Ovary (tissue), 9 donors: ENCODE measurements around the gene TMEM37. TPM values are rescaled to one million over a fixed set of nuclear protein-coding genes. Genes with fewer than 3 reads are reported as not detected.

Experiments
- DNase-seq, 5 donors: peaks; one replicate each; pipeline ENCODE4 v3.0.0-alpha.2; 2019 to 2020
- H3K27ac ChIP-seq, 2 donors: fragments of 200-600 bp; one replicate each; pipeline versions ENCODE4 v1.5.1 to v1.8.0; 2019 to 2022
- H3K27me3 ChIP-seq: fragments of 200-600 bp; one replicate; pipeline ENCODE4 v1.8.0; 2022
- H3K36me3 ChIP-seq: fragments of 200-600 bp; sonication (generic); one replicate; pipeline ENCODE4 v1.5.1; 2019
- H3K4me1 ChIP-seq: one replicate; pipeline ENCODE4 v1.8.1; 2013; ENCODE audit warnings: mild to moderate bottlenecking, moderate library complexity; ENCODE audit not compliant: insufficient read depth
- H3K4me3 ChIP-seq: fragments of 200-600 bp; sonication (generic); one replicate; pipeline ENCODE4 v1.5.1; 2017
- H3K9me3 ChIP-seq, 2 donors: fragments of 200-600 bp in 1 of 2; sonication (generic) in 1 of 2; one replicate each; pipeline versions ENCODE4 v1.5.1 to v1.8.1; 2013 to 2019; ENCODE audit warnings: mild to moderate bottlenecking in 1 of 2, moderate library complexity in 1 of 2
- EP300 ChIP-seq: sonication (generic); formaldehyde crosslinking; IDR thresholded peaks from one replicate; pipeline ENCODE4 v1.6.1; 2017; ENCODE audit warnings: antibody characterized with exemption
- POLR2A ChIP-seq: fragments of 450-650 bp; IDR thresholded peaks from one replicate; pipeline ENCODE4 v1.6.1; 2017; ENCODE audit warnings: antibody characterized with exemption, mild to moderate bottlenecking, moderate library complexity
- WGBS, 3 donors: extraction: QIAGEN DNeasy Blood & Tissue Kit in 1 of 3; methylation state at CpG; one replicate each; pipeline versions ENCODE4 v1.1.5 to v1.1.7; 2013 to 2017; 5-methylcytosine and 5-hydroxymethylcytosine counted together
- intact Hi-C, 4 donors: fragments of 100-400 bp; cut with DNase I; formaldehyde crosslinking; loops; one replicate each; pipeline versions ENCODE4 v1.11.0 to v1.15.1; 2022 to 2023
- polyA plus RNA-seq, 2 donors: library from polyadenylated mRNA; stranded (reverse); fragments of 200-250 nt in 1 of 2; fragments of 350-450 nt in 1 of 2; fragmentation: Illumina TruSeq in 1 of 2; extraction: RNeasy Lipid Tissue Mini Kit (QIAGEN cat#74804) in 1 of 2; gene quantifications; one replicate each; pipeline ENCODE4 v1.2.3, GENCODE V29; 2013 to 2014
- total RNA-seq, 7 donors: library from RNA; depleted of rRNA in 2 of 7; stranded (reverse); fragments of >200 nt in 2 of 7; fragmentation: NEBNext Ultra II Directional in 3 of 7; extraction: Animal tissue kit (Norgen Biotek cat#: 25700) in 3 of 7; gene quantifications; one replicate each; pipeline versions ENCODE4 v1.1.0 to v1.2.4, GENCODE V29; 2016 to 2023
- TF ChIP-seq, protein P1 (sequence below), 3 donors: fragments of 450-650 bp in 2 of 3; fragments of 200-600 bp in 1 of 3; IDR thresholded peaks; one replicate each; pipeline versions ENCODE4 v1.5.1 to v1.8.0; 2016 to 2022; ENCODE audit warnings: antibody characterized with exemption in 3 of 3, mild to moderate bottlenecking in 1 of 3
- donor health status: DM: no; HTN: no; CAD: no; lungs with moderate emphysema.
- donor health status: DM: no; HTN: no; CAD: no.
- donor health status: Bipolar disorder and iron deficiency.
- donor health status: DM: yes; HTN: yes; CAD: no.
- donor health status: DM: no; HTN: no; CAD: no.
- donor health status: DM: yes; HTN: yes; CAD: no.

TMEM37 gene
- total and polyA plus RNA-seq, 9 donors, result 9.5 to 32.5 (median 18.1) TPM

DNA sequence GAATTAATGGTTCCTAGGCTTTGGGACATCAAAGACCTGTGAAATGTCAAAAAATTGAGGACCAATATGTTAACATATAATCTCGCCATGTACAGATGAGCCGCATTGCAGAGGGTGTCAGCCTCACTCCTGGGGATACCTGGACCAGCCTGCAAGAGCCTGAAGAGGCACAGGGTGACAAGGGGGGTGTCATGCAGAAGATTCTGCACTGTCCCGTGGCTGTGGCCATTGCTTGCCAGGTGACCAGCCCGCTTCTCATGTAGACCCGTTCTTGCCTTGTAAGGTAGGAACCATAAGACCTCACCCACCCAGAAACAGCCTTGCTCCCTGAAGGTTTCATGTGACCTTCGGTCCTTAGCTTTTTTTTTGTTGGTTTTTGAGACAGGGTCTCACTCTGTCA, 37.5 kb downstream of the TMEM37 start:
- H3K36me3 ChIP-seq, result no peaks in the 10 kb centered on the region

DNA sequence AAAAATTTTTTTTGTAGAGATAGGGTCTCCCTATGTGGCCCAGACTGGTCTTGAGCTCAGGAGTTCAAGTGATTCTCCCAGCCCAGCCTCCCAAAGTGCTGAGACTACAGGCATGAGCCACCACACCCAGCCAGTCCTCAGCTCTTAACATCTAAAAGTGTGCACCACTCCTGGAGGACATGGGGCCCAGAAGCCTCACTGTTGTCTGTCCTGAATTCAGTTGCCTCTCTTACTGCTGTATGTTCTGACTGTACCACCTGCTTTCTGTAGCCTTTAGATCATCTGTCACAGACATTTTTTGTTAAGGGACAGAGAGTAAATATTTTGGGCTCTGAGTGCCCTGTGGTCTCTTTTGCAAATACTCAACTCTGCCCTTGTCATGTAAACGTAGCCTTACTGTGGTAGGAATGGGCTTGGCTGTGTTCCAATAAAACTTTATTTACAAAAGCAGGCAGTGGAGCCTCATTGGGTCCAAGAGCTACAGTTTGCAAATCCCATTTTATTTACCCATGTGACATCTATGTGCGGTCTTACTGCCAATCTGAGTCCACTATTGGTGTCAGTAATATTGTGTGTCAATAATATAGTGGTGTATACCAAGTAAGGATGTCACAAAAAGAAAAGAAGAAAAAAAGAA, 38.1 kb downstream of the TMEM37 start:
- DNase-seq, result no peak
- intact Hi-C loops, result loop anchor here in 1 of 4 donors (10.0 kb wide), 1 partner anchor 455 kb away; no protein-coding TSS in a partner anchor

More for the DNA sequence above, 37.5 kb downstream of the TMEM37 start:
- TF ChIP-seq, protein P1, sequence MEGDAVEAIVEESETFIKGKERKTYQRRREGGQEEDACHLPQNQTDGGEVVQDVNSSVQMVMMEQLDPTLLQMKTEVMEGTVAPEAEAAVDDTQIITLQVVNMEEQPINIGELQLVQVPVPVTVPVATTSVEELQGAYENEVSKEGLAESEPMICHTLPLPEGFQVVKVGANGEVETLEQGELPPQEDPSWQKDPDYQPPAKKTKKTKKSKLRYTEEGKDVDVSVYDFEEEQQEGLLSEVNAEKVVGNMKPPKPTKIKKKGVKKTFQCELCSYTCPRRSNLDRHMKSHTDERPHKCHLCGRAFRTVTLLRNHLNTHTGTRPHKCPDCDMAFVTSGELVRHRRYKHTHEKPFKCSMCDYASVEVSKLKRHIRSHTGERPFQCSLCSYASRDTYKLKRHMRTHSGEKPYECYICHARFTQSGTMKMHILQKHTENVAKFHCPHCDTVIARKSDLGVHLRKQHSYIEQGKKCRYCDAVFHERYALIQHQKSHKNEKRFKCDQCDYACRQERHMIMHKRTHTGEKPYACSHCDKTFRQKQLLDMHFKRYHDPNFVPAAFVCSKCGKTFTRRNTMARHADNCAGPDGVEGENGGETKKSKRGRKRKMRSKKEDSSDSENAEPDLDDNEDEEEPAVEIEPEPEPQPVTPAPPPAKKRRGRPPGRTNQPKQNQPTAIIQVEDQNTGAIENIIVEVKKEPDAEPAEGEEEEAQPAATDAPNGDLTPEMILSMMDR (IDR thresholded peaks at IDR 0.05), result no peak
- intact Hi-C loops, result no loop called here
- Histone ChIP-seq H3K9me3 (no peaks in the 10 kb centered on the region), H3K4me1 (no peaks in the 10 kb centered on the region), H3K4me3 (no peak overlapping the region), H3K27ac (no peak overlapping the region), H3K27me3 (no peaks in the 10 kb centered on the region)
- DNase-seq, result no peak
- 85 to 89% (median 86%) methylated on average over 6 of the region's 6 CpGs for WGBS, 3 donors

DNA sequence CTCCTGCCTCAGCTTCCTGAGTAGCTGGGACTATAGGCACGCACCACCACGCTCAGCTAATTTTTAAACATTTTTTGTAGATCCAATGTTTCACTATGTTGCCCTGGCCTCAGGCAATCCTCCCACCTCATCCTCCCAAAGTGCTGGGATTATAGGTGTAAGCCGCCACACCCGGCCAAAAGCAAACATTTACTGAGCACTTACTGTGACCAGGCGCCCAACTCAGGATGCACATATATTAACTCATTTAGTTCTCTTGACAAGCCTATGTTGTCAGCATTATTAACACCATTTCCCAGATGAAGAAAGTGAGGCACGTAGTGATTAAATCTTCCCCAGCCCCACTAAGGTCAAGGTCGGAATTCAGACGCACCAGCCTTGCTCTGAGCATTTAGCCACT, 41.1 kb downstream of the TMEM37 start:
- WGBS, 3 donors, result 87 to 92% (median 90%) methylated on average over 8 of the region's 8 CpGs
- no peak overlapping the region for H3K27ac ChIP-seq
- no peak overlapping the region for H3K4me3 ChIP-seq
- intact Hi-C loops, result loop anchor here in 1 of 4 donors (10.0 kb wide), 1 partner anchor 458 kb away; no protein-coding TSS in a partner anchor
- no peaks in the 10 kb centered on the region for H3K36me3 ChIP-seq
- DNase-seq, result no peak
- no peaks in the 10 kb centered on the region for H3K9me3 ChIP-seq
- peaks cover 2% of the 10 kb centered on the region for H3K4me1 ChIP-seq
- no peaks in the 10 kb centered on the region for H3K27me3 ChIP-seq
- no peak for TF ChIP-seq POLR2A
- TF ChIP-seq, protein P1 (IDR thresholded peaks at IDR 0.05), result no peak

More for the DNA sequence above, 38.1 kb downstream of the TMEM37 start:
- Histone ChIP-seq H3K27ac (no peak overlapping the region), H3K4me1 (no peaks in the 10 kb centered on the region), H3K4me3 (no peak overlapping the region), H3K36me3 (no peaks in the 10 kb centered on the region), H3K9me3 (no peaks in the 10 kb centered on the region), H3K27me3 (no peaks in the 10 kb centered on the region)
- TF ChIP-seq EP300, result no peak
- TF ChIP-seq, protein P1 (IDR thresholded peaks at IDR 0.05), result no peak
- WGBS, 3 donors, result 22 to 30% (median 28%) methylated on average over 2 of the region's 2 CpGs

DNA sequence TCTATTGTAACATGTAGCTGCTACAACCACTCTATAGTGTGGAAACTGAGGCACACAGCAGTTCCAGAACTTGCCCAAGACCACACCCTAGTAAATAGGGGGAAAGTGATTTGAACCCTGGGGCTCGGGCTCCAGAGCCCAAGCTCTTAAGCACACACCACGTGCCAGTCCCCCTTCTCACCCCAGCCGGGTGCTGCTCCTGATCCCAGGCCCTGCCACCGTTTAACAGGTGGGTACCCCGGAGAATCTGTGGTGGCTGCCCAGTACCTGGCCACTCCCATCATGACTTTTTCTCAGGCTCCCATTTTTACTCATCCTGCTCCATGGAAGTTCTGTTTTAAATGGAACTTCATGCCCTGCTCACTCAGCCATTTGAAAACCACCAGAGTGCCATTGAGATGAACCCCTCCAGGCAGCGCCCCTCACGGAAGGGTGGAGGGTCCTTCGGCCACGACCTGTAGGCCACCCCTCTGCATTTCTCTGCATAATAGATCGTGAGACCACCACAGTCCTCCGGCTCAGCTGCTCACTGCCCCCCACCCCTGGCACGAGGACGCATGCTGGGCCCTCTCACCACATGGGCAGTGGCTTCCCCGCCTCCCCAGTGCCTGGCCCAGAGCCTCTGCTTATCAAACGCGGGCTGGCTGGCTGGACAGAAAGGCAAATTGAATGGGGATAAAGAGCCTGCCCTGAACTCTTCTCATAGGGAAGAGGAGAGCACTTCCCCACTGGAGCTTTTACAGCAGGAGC, 42.1 kb downstream of the TMEM37 start:
- 80 to 90% (median 89%) methylated on average over 16 of the region's 16 CpGs for WGBS, 3 donors
- Histone ChIP-seq H3K27me3 (no peaks in the 10 kb centered on the region), H3K27ac (no peak overlapping the region), H3K36me3 (no peaks in the 10 kb centered on the region), H3K4me1 (peaks cover 2% of the 10 kb centered on the region), H3K4me3 (no peak overlapping the region), H3K9me3 (no peaks in the 10 kb centered on the region)
- intact Hi-C loops, result loop anchor here in 2 of 4 donors (2.0 to 10.0 kb wide), 2 partner anchors 67 to 459 kb away; no protein-coding TSS in a partner anchor
- TF ChIP-seq POLR2A (no peak), EP300 (no peak)
- TF ChIP-seq, protein P1 (IDR thresholded peaks at IDR 0.05), result no peak
- no peak for DNase-seq
